Upper lobe of left lung (tissue), 4 donors: ENCODE data around the gene GCNT4.

Experiments
- CTCF ChIP-seq, 6 experiments: fragments of 450-650 bp in 4 of 6; fragments of 200-600 bp in 2 of 6; sonication (generic) in 2 of 6; IDR thresholded peaks; one replicate each; pipeline ENCODE4 v1.5.1; 2016 to 2019; ENCODE audit warnings: antibody characterized with exemption in 6 of 6
- POLR2AphosphoS5 ChIP-seq, 2 donors: sonication (generic); formaldehyde crosslinking; IDR thresholded peaks; one replicate each; pipeline ENCODE4 v1.5.1; 2017; ENCODE audit warnings: antibody characterized with exemption in 2 of 2

- TF ChIP-seq CTCF (IDR thresholded peaks at IDR 0.05) = no peak
- TF ChIP-seq POLR2AphosphoS5 (IDR thresholded peaks at IDR 0.05) = no peak
These were observed 7.3 kb downstream of the GCNT4 start for GRCh38 chr5:75045071-75045470.
